Fibroblast of the conjunctiva (primary cell): Measurements from ENCODE around the gene CNOT4.
"Not testable (repeated sequence)": the region's sequence is repeated elsewhere in the genome, so short reads cannot be mapped to it uniquely, and the experiment has no call there.

Source experiments
- DNase-seq: peaks from one replicate; pipeline ENCODE4 v3.0.0-alpha.2; 2010; ENCODE audit warnings: low read depth

The CNOT4 gene

GRCh38 chr7:135362871-135363270 is 147.0 kb downstream of the CNOT4 start:
- DNase-seq, result no peak

- no peak for DNase-seq
Observed at GRCh38 chr7:135361788-135362187, 148.1 kb downstream of the CNOT4 start.

GRCh38 chr7:135359615-135360014 is 150.3 kb downstream of the CNOT4 start:
- DNase-seq, result no peak

DNA sequence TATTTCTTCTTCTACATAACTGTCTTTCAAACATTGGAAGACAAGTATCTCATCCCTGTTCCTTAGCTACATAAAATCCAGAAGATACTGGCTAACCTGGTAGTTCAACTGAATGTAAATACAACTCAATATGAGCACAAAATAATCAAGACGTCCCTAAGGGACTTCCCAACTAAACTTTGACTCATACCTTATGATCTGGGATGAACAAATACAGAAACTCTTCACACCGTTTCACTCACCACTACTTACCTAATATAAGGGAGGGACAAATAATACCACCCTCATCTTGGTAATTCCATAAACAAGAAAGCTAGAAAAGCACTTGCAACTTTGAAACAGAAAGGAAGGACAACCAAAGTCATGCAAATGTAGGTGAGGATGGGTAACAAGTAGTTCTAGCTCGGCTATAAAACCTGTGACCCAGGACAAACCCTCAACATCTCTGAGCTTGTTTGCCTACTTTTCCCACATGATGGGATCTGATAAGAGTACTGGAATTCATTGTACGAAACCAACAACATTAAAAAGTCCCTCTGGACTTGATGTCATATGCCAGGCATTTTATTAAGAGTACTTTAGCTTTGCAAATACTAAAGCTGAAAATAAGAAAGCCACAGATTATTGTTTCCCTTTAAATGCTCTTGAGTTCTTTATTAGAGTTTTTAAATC is 154.4 kb downstream of the CNOT4 start:
- no peak for DNase-seq

DNA sequence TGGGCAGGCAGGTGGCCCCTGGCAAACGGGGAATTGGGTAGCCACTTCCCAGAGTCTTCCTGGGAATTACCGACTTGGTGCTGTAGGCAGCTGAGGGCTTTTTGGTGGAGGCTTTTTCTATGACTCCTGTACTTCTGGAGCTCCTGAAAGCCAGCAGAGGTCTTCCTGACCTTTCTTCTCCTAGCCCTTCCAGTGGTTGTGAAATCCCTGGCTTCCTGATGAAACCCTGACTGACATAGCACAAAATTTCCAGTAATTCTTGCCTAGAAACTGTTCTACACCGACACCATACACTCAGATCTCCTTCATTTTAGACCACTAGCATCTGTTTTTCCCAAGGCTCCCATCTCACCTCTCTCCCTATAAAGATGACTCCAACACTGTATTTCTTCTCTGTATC is 156.1 kb downstream of the CNOT4 start:
- DNase-seq, result no peak

DNA sequence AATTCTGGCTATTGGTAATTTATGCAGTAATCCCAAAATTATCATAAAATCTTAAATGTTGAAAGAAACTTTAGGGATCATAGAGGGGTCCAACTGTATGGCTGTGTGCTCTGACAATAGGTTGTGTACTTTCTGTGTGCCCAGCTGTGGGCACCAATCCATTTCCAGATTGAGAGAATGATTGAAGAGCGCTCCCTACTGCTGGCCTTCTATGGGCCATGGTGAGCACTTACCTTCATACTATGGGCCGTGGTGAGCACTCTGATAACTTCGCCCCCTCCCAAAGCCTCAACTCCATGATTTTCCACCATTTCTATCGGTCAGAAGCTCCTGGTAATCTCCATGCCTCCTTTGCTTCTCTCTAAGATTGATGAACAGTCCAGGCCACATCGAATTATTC is 157.6 kb downstream of the CNOT4 start:
- DNase-seq, result no peak

DNA sequence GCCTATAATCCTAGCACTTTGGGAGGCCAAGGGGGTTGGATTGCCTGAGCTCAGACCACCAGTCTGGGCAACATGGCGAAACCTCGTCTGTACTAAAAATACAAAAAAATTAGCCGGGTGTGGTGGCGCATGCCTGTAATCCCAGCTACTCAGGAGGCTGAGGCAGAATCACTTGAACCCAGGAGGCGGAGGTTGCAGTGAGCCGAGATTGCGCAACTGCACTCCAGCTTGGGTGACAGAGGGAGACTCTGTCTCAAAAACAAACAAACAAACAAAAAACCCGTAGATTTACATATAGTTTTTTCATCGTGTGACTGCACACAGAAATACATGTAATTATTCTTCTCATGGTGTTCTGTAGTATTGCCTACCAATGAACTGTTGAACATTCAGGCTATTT is 158.8 kb downstream of the CNOT4 start:
- DNase-seq, result not testable (repeated sequence)

DNA sequence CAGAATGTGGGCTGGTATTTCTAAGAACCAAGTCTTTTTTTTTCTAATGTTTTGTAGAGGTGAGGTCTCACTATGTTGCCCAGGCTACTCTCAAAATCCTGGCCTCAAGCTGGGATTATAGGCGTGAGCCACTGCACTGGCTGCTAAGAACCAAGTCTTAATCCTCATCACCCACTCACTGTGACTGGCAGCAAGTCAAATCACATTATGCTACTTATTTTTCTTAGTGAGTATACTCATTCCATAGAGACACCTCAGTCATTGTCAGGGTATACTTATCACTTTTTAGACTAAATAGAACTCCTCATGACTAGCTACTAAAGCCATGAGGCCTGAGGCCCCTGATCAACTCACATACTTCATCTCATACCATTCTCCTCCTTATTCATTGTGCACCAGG is 160.2 kb downstream of the CNOT4 start:
- DNase-seq, result no peak

GRCh38 chr7:135348493-135348892 is 161.4 kb downstream of the CNOT4 start:
- no peak for DNase-seq

DNA sequence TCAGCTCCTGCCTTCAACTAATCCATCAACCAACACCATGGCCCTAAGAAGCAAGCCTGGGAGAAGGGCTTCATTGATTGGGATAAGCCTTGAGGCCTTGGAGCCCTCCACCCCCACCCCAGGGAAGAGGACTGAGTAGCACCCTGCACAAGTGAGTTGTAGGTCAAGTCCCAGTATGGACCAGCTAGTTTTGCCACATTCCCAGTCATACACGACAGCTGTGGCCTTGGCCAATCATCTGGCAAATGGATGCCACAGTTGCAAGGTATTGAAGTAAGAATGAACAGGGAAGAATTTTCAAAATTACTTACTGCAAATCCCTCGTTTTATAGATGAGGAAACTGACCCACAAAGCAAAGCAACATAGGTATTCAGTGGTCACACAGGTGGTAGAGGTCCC is 166.5 kb downstream of the CNOT4 start:
- no peak for DNase-seq

DNA sequence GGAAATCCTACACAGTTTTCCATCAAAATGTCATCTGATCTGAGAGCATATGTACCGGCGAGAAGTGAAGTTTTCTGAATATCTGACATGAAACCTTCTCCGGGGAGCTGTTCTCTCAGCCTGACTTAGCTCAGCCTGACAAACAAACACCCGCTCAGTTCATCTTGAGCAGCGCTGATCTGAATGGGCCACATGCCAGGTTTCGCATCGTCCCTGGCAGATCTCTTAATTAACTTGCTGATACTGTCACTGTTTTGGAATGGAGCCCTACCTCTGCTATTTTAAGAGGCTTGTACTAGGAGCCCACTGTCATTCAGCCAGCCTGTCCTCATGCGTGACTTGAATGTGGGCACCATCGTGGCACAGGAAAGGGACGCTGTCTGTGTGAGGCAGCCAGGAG is 167.0 kb downstream of the CNOT4 start:
- no peak for DNase-seq

DNA sequence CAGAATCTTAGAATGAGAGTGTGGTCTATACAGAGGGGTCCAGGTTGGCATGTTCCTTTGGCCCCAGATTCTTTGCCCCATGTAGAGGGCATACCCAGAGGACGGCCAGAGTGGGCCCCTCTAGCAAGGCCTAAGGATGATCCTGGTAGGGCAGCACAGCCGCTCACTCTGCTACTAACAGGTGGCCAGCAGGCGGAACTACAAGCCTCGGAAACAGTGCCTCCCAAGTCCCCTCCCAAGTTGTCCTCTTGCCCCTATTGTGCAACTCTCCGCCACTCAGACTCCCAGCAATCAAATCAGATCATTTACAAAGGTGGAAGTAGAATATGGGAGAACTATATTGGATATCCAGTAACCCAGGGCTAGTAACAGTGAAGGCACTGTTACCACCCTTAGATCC is 168.9 kb downstream of the CNOT4 start:
- no peak for DNase-seq

- no peak for DNase-seq
Observed at GRCh38 chr7:135337977-135338550, 171.8 kb downstream of the CNOT4 start.

- no peak for DNase-seq
Observed at GRCh38 chr7:135337506-135337905, 172.4 kb downstream of the CNOT4 start.

GRCh38 chr7:135335628-135336139 is 174.2 kb downstream of the CNOT4 start:
- DNase-seq, result no peak

DNA sequence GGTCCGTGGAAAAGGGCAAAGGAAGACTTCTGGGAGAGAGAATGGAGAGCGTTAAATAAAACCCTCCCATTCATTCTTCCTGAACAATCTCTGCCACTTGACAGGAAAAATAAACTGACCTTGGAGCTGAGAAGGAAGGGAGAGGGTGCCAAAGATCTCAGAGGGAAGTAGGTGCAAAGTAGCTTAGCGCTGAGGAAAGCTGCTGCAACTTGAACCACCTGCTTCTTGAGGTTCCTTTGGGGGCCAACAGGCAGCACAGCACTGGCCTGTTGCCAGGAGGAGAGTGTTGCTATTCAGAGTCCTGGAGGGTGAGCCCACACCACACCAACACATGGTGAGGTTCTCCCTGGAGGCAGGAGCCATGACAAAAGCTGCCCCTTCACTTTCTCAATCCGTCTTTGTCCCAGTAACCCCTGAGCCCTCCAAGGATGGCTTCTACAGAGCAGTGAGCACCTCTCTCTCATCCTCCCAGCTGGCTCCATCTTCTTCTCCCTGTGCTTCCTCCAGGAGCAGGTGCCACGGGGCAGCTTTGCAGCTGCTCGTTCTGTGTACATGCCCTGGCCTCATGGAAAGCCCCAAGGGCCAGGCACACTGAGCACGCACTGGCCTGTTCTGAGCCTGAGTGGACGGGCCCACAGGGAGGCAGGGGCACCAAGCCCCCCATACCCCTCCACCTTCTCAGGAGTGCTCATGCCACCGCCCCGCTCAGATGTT is 174.9 kb downstream of the CNOT4 start:
- DNase-seq, result no peak

DNA sequence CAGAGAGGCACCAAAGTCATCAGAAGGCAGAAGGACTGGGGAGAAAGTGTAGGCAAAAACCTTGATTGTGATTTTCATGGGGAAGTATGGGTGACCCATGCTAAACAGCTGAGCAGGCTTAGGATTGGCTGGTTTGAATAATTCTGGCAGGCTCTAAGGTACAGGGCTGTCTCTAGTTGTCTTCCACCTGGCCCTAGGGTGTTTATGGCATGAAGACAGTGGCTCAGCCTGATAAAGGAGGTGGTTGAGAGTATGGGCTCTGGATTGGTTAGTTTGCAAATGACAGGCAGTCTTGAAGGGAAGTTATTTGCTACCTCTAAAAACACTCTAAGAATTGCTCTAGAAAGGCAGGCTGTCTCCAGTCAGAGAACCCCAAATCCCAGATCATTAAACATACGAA is 176.0 kb downstream of the CNOT4 start:
- DNase-seq, result no peak

DNA sequence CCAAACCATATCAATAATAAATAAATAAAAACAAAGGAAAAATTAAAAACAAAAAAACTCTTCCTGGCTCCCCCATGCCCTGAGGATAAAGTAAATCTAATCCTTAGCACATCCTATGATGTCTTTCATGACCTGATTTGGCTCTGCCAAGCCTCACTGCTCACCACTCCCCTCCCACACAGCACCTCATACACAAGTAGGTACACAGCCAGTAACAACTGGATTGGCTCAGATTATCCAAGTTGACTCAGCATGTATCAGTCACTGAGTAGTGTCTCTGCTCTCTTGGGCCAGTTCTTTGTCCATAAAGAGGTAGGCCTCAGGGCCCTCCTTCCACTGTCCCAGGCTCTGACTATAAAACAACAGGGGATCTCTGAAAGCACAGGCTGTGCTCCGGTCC is 176.7 kb downstream of the CNOT4 start:
- no peak for DNase-seq

DNA sequence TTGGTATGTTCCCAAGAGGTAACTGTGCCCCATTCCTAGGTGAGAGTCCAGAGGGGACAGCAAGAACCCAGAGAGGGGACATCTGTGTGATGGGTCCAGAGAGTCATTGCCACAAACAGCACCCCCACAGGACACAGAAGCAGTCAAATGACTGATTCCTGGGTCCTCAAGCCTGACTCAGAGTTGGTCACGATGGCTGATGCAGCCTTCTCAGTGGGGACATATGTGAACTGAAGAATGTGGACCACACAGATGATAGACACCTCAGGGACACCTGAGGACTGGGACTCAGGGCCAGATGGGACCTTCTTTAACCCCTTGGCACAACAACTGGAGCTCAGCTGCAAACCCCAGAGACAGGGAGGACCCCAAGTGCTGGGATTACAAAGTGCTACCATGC is 179.8 kb downstream of the CNOT4 start:
- no peak for DNase-seq

GRCh38 chr7:135328526-135328925 is 181.4 kb downstream of the CNOT4 start:
- no peak for DNase-seq

DNA sequence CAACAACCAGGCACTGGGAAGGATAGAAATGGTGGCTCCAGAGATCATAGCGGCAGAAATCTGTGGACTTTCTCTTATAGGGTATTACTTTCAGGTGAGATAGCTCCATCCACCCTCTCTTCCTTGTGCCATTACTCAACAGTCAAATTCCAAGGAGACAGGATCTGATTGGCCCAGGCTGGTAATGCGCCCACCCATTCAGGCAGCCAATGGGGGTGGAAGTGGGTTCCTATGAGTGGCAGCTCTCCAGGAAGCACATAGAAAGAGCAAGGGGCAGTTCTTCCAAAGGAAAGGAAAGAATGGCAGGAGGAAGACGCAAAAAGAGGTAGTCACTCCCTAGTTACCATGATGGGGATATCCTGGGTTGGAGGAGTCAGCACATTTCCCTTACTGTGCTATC is 181.8 kb downstream of the CNOT4 start:
- no peak for DNase-seq

- DNase-seq, result no peak
Observed at GRCh38 chr7:135327458-135327857, 182.4 kb downstream of the CNOT4 start.

DNA sequence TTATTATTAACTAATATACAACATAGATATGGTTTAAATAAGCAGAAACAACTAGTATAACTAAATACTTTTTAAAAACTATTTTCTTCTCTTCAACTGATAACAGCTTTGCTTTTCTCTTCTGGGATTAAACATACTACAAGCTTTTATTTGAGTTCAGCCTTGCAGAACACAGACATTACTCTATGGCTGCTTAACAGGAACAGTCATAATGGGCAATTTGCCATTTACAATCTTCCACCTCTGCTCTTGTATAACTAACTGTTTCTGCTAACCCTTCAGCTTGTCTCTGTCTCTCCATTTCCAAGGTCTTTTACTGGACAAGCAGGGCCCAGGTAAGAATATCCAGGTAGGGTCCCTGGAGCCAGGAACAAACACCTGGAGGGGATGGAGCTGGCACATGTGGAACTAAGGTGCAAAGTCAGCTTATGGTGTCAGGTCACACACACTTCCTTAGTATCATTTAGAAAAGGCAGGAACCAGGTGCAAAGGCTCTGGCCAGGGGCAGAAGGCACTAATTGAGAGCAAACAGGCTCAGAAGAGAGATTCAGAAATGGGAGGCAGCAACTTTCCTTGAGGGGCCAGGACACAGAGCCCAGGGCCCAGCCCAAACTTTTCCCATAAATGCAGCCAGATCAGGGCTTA is 183.1 kb downstream of the CNOT4 start:
- DNase-seq, result no peak
